Activated CD8-positive, alpha-beta memory T cell treated with anti-CD3 and anti-CD28 coated beads, Interleukin-2, amount 10 ng/mL, durations not matched to agents 7 days and 5 days (primary cell): Measurements from ENCODE around the gene TMEM141. TPM values are rescaled to one million over a fixed set of nuclear protein-coding genes. Genes with fewer than 3 reads are reported as not detected.
A peak's percentile ranks its signal among the peaks of the same experiment; 100 is the strongest.
"Not testable (repeated sequence)": the region's sequence is repeated elsewhere in the genome, so short reads cannot be mapped to it uniquely, and the experiment has no call there.

Source experiments
- ATAC-seq: fragments of 150-1000 bp; cut with Tn5 transposase; one replicate; pipeline ENCODE4 v1.10.0; 2021; ENCODE audit warnings: moderate library complexity
- CTCF ChIA-PET: fragments of 350-600 bp; sonication (Branson Sonifier 250); formaldehyde crosslinking; loops from one replicate; lab custom pipeline; 2021; ENCODE audit warnings: antibody characterized with exemption; lab: Charles Lee
- DNase-seq: peaks from one replicate; pipeline ENCODE4 v3.0.0-alpha.2; 2020
- H3K27ac Mint-ChIP-seq: one replicate; pipeline ENCODE4 v1.8.0; 2021; ENCODE audit warnings: mild to moderate bottlenecking, mixed read lengths
- H3K27me3 Mint-ChIP-seq: one replicate; pipeline ENCODE4 v1.8.0; 2021; ENCODE audit warnings: mixed read lengths
- H3K36me3 Mint-ChIP-seq: one replicate; pipeline ENCODE4 v1.8.0; 2021; ENCODE audit warnings: mild to moderate bottlenecking, mixed read lengths
- H3K4me1 Mint-ChIP-seq: one replicate; pipeline ENCODE4 v1.8.0; 2021; ENCODE audit warnings: mixed read lengths
- H3K4me3 Mint-ChIP-seq: one replicate; pipeline ENCODE4 v1.8.0; 2021; ENCODE audit warnings: mild to moderate bottlenecking, moderate library complexity, mixed read lengths
- H3K9me3 Mint-ChIP-seq: one replicate; pipeline ENCODE4 v1.8.0; 2022; ENCODE audit warnings: low read depth, mixed read lengths
- total RNA-seq, 2 experiments: library from RNA; stranded (reverse); gene quantifications; one replicate each; pipeline ENCODE4 v1.2.3, GENCODE V29; 2021

Gene TMEM141
- total RNA-seq, 2 experiments from 2014 or later: 31.7 to 32.8 TPM

GRCh38 chr9:136785565-136786355, 5.4 kb upstream of the TMEM141 start:
- H3K27ac Mint-ChIP-seq, DNase-seq, H3K36me3 Mint-ChIP-seq, H3K9me3 Mint-ChIP-seq, H3K4me3 Mint-ChIP-seq, ATAC-seq: not testable (repeated sequence)
- Mint-ChIP-seq H3K27me3 (peaks cover 20% of the 10 kb centered on the region), H3K4me1 (peaks cover 23% of the 10 kb centered on the region)
- CTCF ChIA-PET: interaction anchor here (0.7 to 3.9 kb wide), 7 partner anchors 21 to 261 kb away, joined by 3 to 32 read pairs (median 4); partner anchors contain the start of genes ABCA2 and AJM1

GRCh38 chr9:136786451-136786850, 4.7 kb upstream of the TMEM141 start:
- Mint-ChIP-seq H3K9me3 (no peaks in the 10 kb centered on the region), H3K27ac (no peak overlapping the region), H3K4me1 (peaks cover 23% of the 10 kb centered on the region), H3K4me3 (no peak overlapping the region), H3K27me3 (peaks cover 16% of the 10 kb centered on the region), H3K36me3 (no peaks in the 10 kb centered on the region)
- no peak for DNase-seq
- CTCF ChIA-PET: interaction anchor here (1.2 to 3.9 kb wide), 7 partner anchors 20 to 258 kb away, joined by 3 to 32 read pairs (median 4); partner anchors contain the start of gene ABCA2
- no peak for ATAC-seq

GRCh38 chr9:136786983-136787382, 4.2 kb upstream of the TMEM141 start:
- peaks cover 25% of the 10 kb centered on the region for H3K4me1 Mint-ChIP-seq
- H3K4me3 Mint-ChIP-seq, H3K27ac Mint-ChIP-seq, H3K36me3 Mint-ChIP-seq, DNase-seq, H3K9me3 Mint-ChIP-seq, ATAC-seq: not testable (repeated sequence)
- CTCF ChIA-PET: interaction anchor here (1.2 to 3.9 kb wide), 12 partner anchors 9 to 258 kb away, joined by 3 to 32 read pairs (median 4); partner anchors contain the start of genes ABCA2 and CLIC3
- H3K27me3 Mint-ChIP-seq: peaks cover 13% of the 10 kb centered on the region

GRCh38 chr9:136787690-136788400, 3.3 kb upstream of the TMEM141 start:
- peak overlapping the region; percentile 15 for H3K27ac Mint-ChIP-seq
- ATAC-seq (no peak), DNase-seq (peak; percentile 86)
- H3K4me1 Mint-ChIP-seq: peaks cover 31% of the 10 kb centered on the region
- no peaks in the 10 kb centered on the region for H3K9me3 Mint-ChIP-seq
- peaks cover 13% of the 10 kb centered on the region for H3K27me3 Mint-ChIP-seq
- peak overlapping the region; percentile 46 for H3K4me3 Mint-ChIP-seq
- CTCF ChIA-PET: interaction anchor here (0.6 to 3.9 kb wide), 24 partner anchors 10 to 820 kb away, joined by 3 to 32 read pairs (median 4); partner anchors contain the start of genes ABCA2, AJM1, CLIC3 and PAXX
- H3K36me3 Mint-ChIP-seq: no peaks in the 10 kb centered on the region

- not testable (repeated sequence) for H3K36me3 Mint-ChIP-seq, ATAC-seq, DNase-seq, H3K27ac Mint-ChIP-seq, H3K9me3 Mint-ChIP-seq, H3K4me3 Mint-ChIP-seq
- CTCF ChIA-PET: interaction anchor here (0.7 to 3.9 kb wide), 15 partner anchors 16 to 821 kb away, joined by 3 to 32 read pairs (median 4); partner anchors contain the start of genes ABCA2, AJM1, PAXX and RABL6
- Mint-ChIP-seq H3K4me1 (peaks cover 31% of the 10 kb centered on the region), H3K27me3 (peaks cover 10% of the 10 kb centered on the region)
Observed at GRCh38 chr9:136788644-136789522, 2.3 kb upstream of the TMEM141 start.

GRCh38 chr9:136789523-136789937, 1.6 kb upstream of the TMEM141 start:
- ATAC-seq (no peak), DNase-seq (no peak)
- Mint-ChIP-seq H3K27me3 (peaks cover 10% of the 10 kb centered on the region), H3K4me3 (no peak overlapping the region), H3K9me3 (no peaks in the 10 kb centered on the region), H3K27ac (no peak overlapping the region), H3K36me3 (no peaks in the 10 kb centered on the region), H3K4me1 (peaks cover 31% of the 10 kb centered on the region)
- CTCF ChIA-PET: interaction anchor here (1.6 to 2.2 kb wide), 2 partner anchors 246 to 257 kb away, joined by 4 to 14 read pairs; partner anchors contain the start of gene NPDC1

GRCh38 chr9:136791516-136792276, 552 bp downstream of the TMEM141 start:
- CTCF ChIA-PET: interaction anchor here (0.7 to 3.0 kb wide), 25 partner anchors 8 to 295 kb away, joined by 3 to 24 read pairs (median 5); partner anchors contain the start of genes AJM1, MAN1B1, PAXX and RABL6
- DNase-seq: peak; percentile 80
- peak; percentile 5 for ATAC-seq
- H3K4me1 Mint-ChIP-seq: peaks cover 30% of the 10 kb centered on the region
- peak overlapping the region; percentile 77 for H3K4me3 Mint-ChIP-seq
- H3K27me3 Mint-ChIP-seq: peaks cover 10% of the 10 kb centered on the region
- no peaks in the 10 kb centered on the region for H3K36me3 Mint-ChIP-seq
- peak overlapping the region; percentile 86 for H3K27ac Mint-ChIP-seq
- H3K9me3 Mint-ChIP-seq: no peaks in the 10 kb centered on the region

- Mint-ChIP-seq H3K27me3 (peaks cover 14% of the 10 kb centered on the region), H3K4me3 (peak overlapping the region; percentile 77), H3K4me1 (peaks cover 29% of the 10 kb centered on the region), H3K9me3 (no peaks in the 10 kb centered on the region), H3K27ac (peak overlapping the region; percentile 86), H3K36me3 (no peaks in the 10 kb centered on the region)
- CTCF ChIA-PET: interaction anchor here (0.7 to 3.0 kb wide), 20 partner anchors 9 to 294 kb away, joined by 3 to 24 read pairs (median 3); partner anchors contain the start of genes AJM1, MAN1B1, PAXX and RABL6
- DNase-seq (no peak), ATAC-seq (no peak)
Observed at GRCh38 chr9:136792321-136793085, 1.4 kb downstream of the TMEM141 start.

- ATAC-seq: no peak
- Mint-ChIP-seq H3K9me3 (no peaks in the 10 kb centered on the region), H3K4me3 (no peak overlapping the region), H3K27ac (no peak overlapping the region), H3K4me1 (peaks cover 21% of the 10 kb centered on the region), H3K27me3 (peaks cover 14% of the 10 kb centered on the region), H3K36me3 (no peaks in the 10 kb centered on the region)
- no peak for DNase-seq
- CTCF ChIA-PET: interaction anchor here (1.0 to 3.0 kb wide), 13 partner anchors 8 to 293 kb away, joined by 3 to 24 read pairs (median 6); partner anchors contain the start of genes ABCA2, LCN8, MAN1B1 and PAXX
Observed at GRCh38 chr9:136793086-136793946, 2.2 kb downstream of the TMEM141 start.

- Mint-ChIP-seq H3K27ac (no peak overlapping the region), H3K27me3 (peaks cover 14% of the 10 kb centered on the region), H3K4me1 (peaks cover 12% of the 10 kb centered on the region), H3K36me3 (no peaks in the 10 kb centered on the region), H3K9me3 (no peaks in the 10 kb centered on the region), H3K4me3 (no peak overlapping the region)
- CTCF ChIA-PET: interaction anchor here (1.0 to 3.0 kb wide), 6 partner anchors 12 to 240 kb away, joined by 3 to 24 read pairs (median 5); partner anchors contain the start of genes ABCA2, LCN8 and RABL6
- DNase-seq (no peak), ATAC-seq (no peak)
Observed at GRCh38 chr9:136794281-136794999, 3.3 kb downstream of the TMEM141 start.
